Activated T-helper 1 cell treated with anti-CD3 and anti-CD28 coated beads, Interleukin-2, amount 50 U/mL, for 16 hours (primary cell): ENCODE measurements around the gene NDUFB7.
"Not testable (repeated sequence)": the region's sequence is repeated elsewhere in the genome, so short reads cannot be mapped to it uniquely, and the experiment has no call there.

Source experiments
- DNase-seq, 2 donors: peaks; one replicate each; pipeline ENCODE4 v3.0.0-alpha.2; 2020; ENCODE audit warnings: low read depth in 1 of 2, low spot score in 1 of 2

NDUFB7 gene

GRCh38 chr19:14553939-14554243, 18.0 kb downstream of the NDUFB7 start:
- no peak for DNase-seq

- no peak for DNase-seq
Observed at GRCh38 chr19:14553042-14553938, 18.6 kb downstream of the NDUFB7 start.

GRCh38 chr19:14552006-14552360, 19.9 kb downstream of the NDUFB7 start:
- DNase-seq, result not testable (repeated sequence)

GRCh38 chr19:14551134-14552005, 20.5 kb downstream of the NDUFB7 start:
- peak; percentile 47 to 59 for DNase-seq

- no peak for DNase-seq
Observed at GRCh38 chr19:14550201-14550754, 21.6 kb downstream of the NDUFB7 start.

GRCh38 chr19:14545716-14546082, 26.2 kb downstream of the NDUFB7 start:
- no peak for DNase-seq

- no peak for DNase-seq
Observed at GRCh38 chr19:14544977-14545715, 26.7 kb downstream of the NDUFB7 start.

- DNase-seq, result no peak
Observed at GRCh38 chr19:14544047-14544446, 27.8 kb downstream of the NDUFB7 start.

GRCh38 chr19:14542711-14543328, 29.0 kb downstream of the NDUFB7 start:
- no peak for DNase-seq

- DNase-seq, result not testable (repeated sequence)
Observed at GRCh38 chr19:14541979-14542378, 29.9 kb downstream of the NDUFB7 start.

- no peak for DNase-seq
Observed at GRCh38 chr19:14540741-14541525, 30.9 kb downstream of the NDUFB7 start.

- DNase-seq, result no peak
Observed at GRCh38 chr19:14536926-14537692, 34.8 kb downstream of the NDUFB7 start.

- DNase-seq, result no peak
Observed at GRCh38 chr19:14533450-14533849, 38.4 kb downstream of the NDUFB7 start.

- no peak for DNase-seq
Observed at GRCh38 chr19:14530506-14530905, 41.4 kb downstream of the NDUFB7 start.

- DNase-seq, result no peak
Observed at GRCh38 chr19:14530005-14530348, 41.9 kb downstream of the NDUFB7 start.

- DNase-seq, result peak; percentile 100
Observed at GRCh38 chr19:14529254-14530004, 42.4 kb downstream of the NDUFB7 start, which contains the start of gene TECR. Gene TECR, plus strand, starts transcription at chr19:14529594. Its CDS starts 103 bp downstream, at chr19:14529697.

GRCh38 chr19:14528419-14529253, 43.2 kb downstream of the NDUFB7 start:
- no peak for DNase-seq

GRCh38 chr19:14526423-14526822, 45.4 kb downstream of the NDUFB7 start:
- no peak for DNase-seq
